Neural cell (in vitro differentiated cells): Measurements from ENCODE around the gene MRPS18A. TPM values are rescaled to one million over a fixed set of nuclear protein-coding genes. Genes with fewer than 3 reads are reported as not detected.

ENCODE experiments used
- H2AFZ ChIP-seq: fragments of 200-600, 300-800 bp; sonication (generic), shearing (Covaris generic); 2 replicates; pipeline ENCODE4 v1.6.0; 2014; ENCODE audit warnings: low read depth, mild to moderate bottlenecking, antibody characterized with exemption, low read length, moderate library complexity
- H3F3A ChIP-seq: fragments of 200-600 bp; shearing (Covaris generic); 2 replicates; pipeline ENCODE4 v1.6.1; 2016; ENCODE audit warnings: mild to moderate bottlenecking, moderate library complexity, mixed read lengths, antibody characterized with exemption, low read length; ENCODE audit not compliant: insufficient read depth, poor library complexity, severe bottlenecking
- H3K27ac ChIP-seq: fragments of 200-600, 300-800 bp; sonication (generic), shearing (Covaris generic); 2 replicates; pipeline ENCODE4 v1.5.1; 2014; ENCODE audit warnings: mild to moderate bottlenecking, low read length, moderate library complexity
- H3K27me3 ChIP-seq: fragments of 300-800, 200-600 bp; sonication (generic), shearing (Covaris generic); 2 replicates; pipeline ENCODE4 v1.6.0; 2014; ENCODE audit warnings: mild to moderate bottlenecking, low read depth, low read length, moderate library complexity; ENCODE audit not compliant: insufficient read depth
- H3K36me3 ChIP-seq: fragments of 300-800, 200-600 bp; sonication (generic), shearing (Covaris generic); 2 replicates; pipeline ENCODE4 v1.5.1; 2014; ENCODE audit warnings: mild to moderate bottlenecking, antibody characterized with exemption, low read length, moderate library complexity; ENCODE audit not compliant: insufficient read depth
- H3K4me2 ChIP-seq: fragments of 300-800, 200-600 bp; sonication (generic), shearing (Covaris generic); 2 replicates; pipeline ENCODE4 v1.6.0; 2014; ENCODE audit warnings: mild to moderate bottlenecking, low read length
- H3K4me3 ChIP-seq: fragments of 300-800, 200-600 bp; sonication (generic), shearing (Covaris generic); 2 replicates; pipeline ENCODE4 v1.5.1; 2014; ENCODE audit warnings: mild to moderate bottlenecking, low read length, moderate library complexity
- H3K79me2 ChIP-seq: fragments of 200-600 bp; shearing (Covaris generic); replicated peaks from 2 replicates; pipeline ENCODE4 v1.6.0; 2014; ENCODE audit warnings: mild to moderate bottlenecking, low read length, moderate library complexity; ENCODE audit not compliant: insufficient read depth
- H3K9ac ChIP-seq: fragments of 300-800, 200-600 bp; sonication (generic), shearing (Covaris generic); 2 replicates; pipeline ENCODE4 v1.6.1; 2016; ENCODE audit warnings: mild to moderate bottlenecking, low read length, mixed read lengths
- H3K9me2 ChIP-seq: fragments of 200-600 bp; shearing (Covaris generic); 2 replicates; pipeline ENCODE4 v1.6.1; 2016; ENCODE audit warnings: mild to moderate bottlenecking, low read length, mixed read lengths; ENCODE audit not compliant: insufficient read depth
- H3K9me3 ChIP-seq: fragments of 200-600, 300-800 bp; sonication (generic), shearing (Covaris generic); 2 replicates; pipeline ENCODE4 v1.6.1; 2016; ENCODE audit warnings: mild to moderate bottlenecking, mixed run types, low read length, moderate library complexity, mixed read lengths
- H4K20me1 ChIP-seq: fragments of 200-600 bp; shearing (Covaris generic); 2 replicates; pipeline ENCODE4 v1.6.1; 2016; ENCODE audit warnings: mild to moderate bottlenecking, mixed run types; ENCODE audit not compliant: insufficient read depth
- EP300 ChIP-seq: fragments of 450-650 bp; conservative IDR thresholded peaks from 2 replicates; pipeline ENCODE4 v1.6.1; 2014; ENCODE audit warnings: antibody characterized with exemption, mild to moderate bottlenecking, moderate library complexity; ENCODE audit not compliant: poor library complexity, severe bottlenecking
- EZH2 ChIP-seq: fragments of 200-600, 300-800 bp; shearing (Covaris generic), sonication (generic); IDR thresholded peaks from 2 replicates; pipeline ENCODE4 v1.6.1; 2014; ENCODE audit warnings: antibody characterized with exemption, low read length, borderline replicate concordance, mild to moderate bottlenecking; ENCODE audit not compliant: insufficient read depth, poor library complexity, severe bottlenecking
- MXI1 ChIP-seq: fragments of 450-650 bp; conservative IDR thresholded peaks from 2 replicates; pipeline ENCODE4 v1.6.1; 2014; ENCODE audit warnings: antibody characterized with exemption, mild to moderate bottlenecking; ENCODE audit not compliant: poor library complexity, severe bottlenecking
- POLR2AphosphoS5 ChIP-seq: IDR thresholded peaks from 2 replicates; pipeline ENCODE4 v1.6.1; 2012
- RAD21 ChIP-seq: fragments of 450-650 bp; conservative IDR thresholded peaks from 2 replicates; pipeline ENCODE4 v1.6.1; 2014; ENCODE audit warnings: antibody characterized with exemption, mild to moderate bottlenecking, moderate library complexity
- REST ChIP-seq: IDR thresholded peaks from 2 replicates; pipeline ENCODE4 v1.6.1; 2012; ENCODE audit warnings: borderline replicate concordance
- SMC3 ChIP-seq: fragments of 450-650 bp; conservative IDR thresholded peaks from 2 replicates; pipeline ENCODE4 v1.6.1; 2014; ENCODE audit warnings: antibody characterized with exemption, mild to moderate bottlenecking, moderate library complexity; ENCODE audit not compliant: poor library complexity
- TAF1 ChIP-seq: IDR thresholded peaks from 2 replicates; pipeline ENCODE4 v1.6.1; 2012; ENCODE audit warnings: low read depth
- polyA minus RNA-seq: library from RNA; depleted of rRNA, polyadenylated mRNA; stranded (reverse); fragments of >200 nt; gene quantifications from 2 replicates; pipeline ENCODE4 v1.2.3, GENCODE V29; 2014
- polyA plus RNA-seq: library from polyadenylated mRNA; depleted of rRNA; stranded (reverse); fragments of >200 nt; gene quantifications from 2 replicates; pipeline ENCODE4 v1.2.3, GENCODE V29; 2014
- TF ChIP-seq, protein P1 (sequence below): fragments of 450-650 bp; IDR thresholded peaks from 2 replicates; pipeline ENCODE4 v1.5.1; 2014; ENCODE audit warnings: antibody characterized with exemption, mild to moderate bottlenecking, moderate library complexity; ENCODE audit not compliant: poor library complexity, severe bottlenecking

Gene MRPS18A
- polyA plus RNA-seq (39.6 and 52.4 TPM in 2 replicates), polyA minus RNA-seq (27.0 and 35.0 TPM in 2 replicates)

DNA sequence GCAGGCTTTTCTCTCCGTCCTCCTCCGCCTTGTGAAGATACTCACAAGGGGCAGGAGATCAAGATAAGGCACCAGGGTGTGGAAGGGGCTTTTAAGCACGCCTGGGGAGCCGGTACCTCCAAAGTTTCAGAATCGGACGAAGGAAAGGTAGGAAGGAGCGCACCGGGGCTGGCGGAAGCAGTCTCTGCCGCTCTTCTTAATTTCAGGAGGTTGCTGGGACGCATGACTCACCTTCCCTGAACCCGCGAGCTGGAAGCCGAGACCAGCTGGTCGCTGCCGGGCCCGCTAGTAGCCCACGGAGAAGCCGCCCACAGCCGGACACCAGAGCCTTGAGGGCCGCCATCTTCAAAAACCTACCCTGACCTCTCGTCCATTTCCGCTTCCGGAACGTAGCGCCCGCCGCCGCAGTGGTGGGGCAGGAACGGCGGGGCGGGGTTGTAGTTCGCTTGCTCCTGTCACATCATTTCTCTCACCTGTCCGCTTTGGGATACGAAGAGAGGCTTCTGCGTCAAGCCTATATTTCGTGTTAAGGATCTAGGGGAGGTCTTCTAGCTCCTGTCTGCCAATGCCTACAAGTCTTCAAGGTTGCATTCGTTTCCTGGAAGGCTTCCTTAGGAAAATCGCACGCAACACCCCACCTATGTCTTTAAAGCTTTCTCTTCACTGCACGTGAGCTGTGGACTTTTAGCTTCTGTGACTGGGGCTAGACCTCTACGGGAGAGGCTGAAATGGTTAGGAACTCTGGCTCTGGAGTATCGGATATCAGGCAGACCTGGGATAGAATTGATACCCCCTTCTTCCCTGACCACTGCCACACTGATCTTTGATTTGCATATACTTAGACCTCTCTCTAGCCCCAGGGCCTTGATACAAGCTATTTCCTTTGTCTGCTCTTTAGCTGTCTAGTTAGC is at the start of gene MRPS18A:
MRPS18A (minus strand) TSS at position 355 of the 911 bp plus-strand sequence; CDS start at position 343, 12 bp downstream.
- no peaks in the 10 kb centered on the region for H4K20me1 ChIP-seq
- peak within 1 kb of the TSS; percentile 75 for H3K4me3 ChIP-seq
- no peaks in the 10 kb centered on the region for H3K9me2 ChIP-seq
- H3K36me3 ChIP-seq: no peaks in the 10 kb centered on the region
- H3K9ac ChIP-seq: peak within 1 kb of the TSS; percentile 70
- no peaks in the 10 kb centered on the region for H3K27me3 ChIP-seq
- H3K27ac ChIP-seq: peak within 1 kb of the TSS; percentile 73
- peak; percentile 83 for TF ChIP-seq POLR2AphosphoS5
- peak; percentile 38 for TF ChIP-seq TAF1
- TF ChIP-seq REST: peak; percentile 26
- TF ChIP-seq RAD21: peak; percentile 16
- TF ChIP-seq, protein P1, sequence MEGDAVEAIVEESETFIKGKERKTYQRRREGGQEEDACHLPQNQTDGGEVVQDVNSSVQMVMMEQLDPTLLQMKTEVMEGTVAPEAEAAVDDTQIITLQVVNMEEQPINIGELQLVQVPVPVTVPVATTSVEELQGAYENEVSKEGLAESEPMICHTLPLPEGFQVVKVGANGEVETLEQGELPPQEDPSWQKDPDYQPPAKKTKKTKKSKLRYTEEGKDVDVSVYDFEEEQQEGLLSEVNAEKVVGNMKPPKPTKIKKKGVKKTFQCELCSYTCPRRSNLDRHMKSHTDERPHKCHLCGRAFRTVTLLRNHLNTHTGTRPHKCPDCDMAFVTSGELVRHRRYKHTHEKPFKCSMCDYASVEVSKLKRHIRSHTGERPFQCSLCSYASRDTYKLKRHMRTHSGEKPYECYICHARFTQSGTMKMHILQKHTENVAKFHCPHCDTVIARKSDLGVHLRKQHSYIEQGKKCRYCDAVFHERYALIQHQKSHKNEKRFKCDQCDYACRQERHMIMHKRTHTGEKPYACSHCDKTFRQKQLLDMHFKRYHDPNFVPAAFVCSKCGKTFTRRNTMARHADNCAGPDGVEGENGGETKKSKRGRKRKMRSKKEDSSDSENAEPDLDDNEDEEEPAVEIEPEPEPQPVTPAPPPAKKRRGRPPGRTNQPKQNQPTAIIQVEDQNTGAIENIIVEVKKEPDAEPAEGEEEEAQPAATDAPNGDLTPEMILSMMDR: no peak
- TF ChIP-seq SMC3: peak; percentile 20
- peak; percentile 63 for TF ChIP-seq MXI1
- no peak for TF ChIP-seq EZH2
- peak; percentile 53 for TF ChIP-seq EP300
- no peaks in the 10 kb centered on the region for H3F3A ChIP-seq
- H2AFZ ChIP-seq: peak within 1 kb of the TSS; percentile 94
- no peaks in the 10 kb centered on the region for H3K9me3 ChIP-seq
- H3K79me2 ChIP-seq: peaks cover 28% of the 10 kb centered on the region
- H3K4me2 ChIP-seq: peak within 1 kb of the TSS; percentile 87

GRCh38 chr6:43736844-43737243 is 49.3 kb upstream of the MRPS18A start:
- H4K20me1 ChIP-seq: no peaks in the 10 kb centered on the region
- H3K9me3 ChIP-seq: peaks cover 2% of the 10 kb centered on the region
- H3K79me2 ChIP-seq: no peaks in the 10 kb centered on the region
- no peaks in the 10 kb centered on the region for H3K27me3 ChIP-seq
- H3K4me3 ChIP-seq: no peak overlapping the region
- no peaks in the 10 kb centered on the region for H3F3A ChIP-seq
- H2AFZ ChIP-seq: no peak overlapping the region
- H3K9me2 ChIP-seq: no peaks in the 10 kb centered on the region
- H3K36me3 ChIP-seq: no peaks in the 10 kb centered on the region
- H3K27ac ChIP-seq: no peak overlapping the region
- TF ChIP-seq EZH2 (no peak), TAF1 (no peak), POLR2AphosphoS5 (no peak), SMC3 (no peak), REST (no peak), EP300 (no peak), MXI1 (no peak), RAD21 (no peak)
- TF ChIP-seq, protein P1: no peak
- H3K9ac ChIP-seq: no peak overlapping the region
- H3K4me2 ChIP-seq: no peak overlapping the region
